NCI-H1105 treated with DMSO at 0.1 percent for 48 hours (cell line): ENCODE measurements around the gene SDR39U1.
A peak's percentile ranks its signal among the peaks of the same experiment; 100 is the strongest.
"Not testable (repeated sequence)": the region's sequence is repeated elsewhere in the genome, so short reads cannot be mapped to it uniquely, and the experiment has no call there.

ENCODE experiments used
- DNase-seq: peaks from one replicate; lab custom pipeline; 2025; lab: John Stamatoyannopoulos, UW

The SDR39U1 gene

GRCh38 chr14:24442240-24443052, at the start of gene SDR39U1:
Gene SDR39U1 (minus strand): TSS chr14:24442776. CDS start chr14:24442769, 7 bp downstream.
- peak; percentile 99 for DNase-seq

GRCh38 chr14:24491586-24492408, 49.2 kb upstream of the SDR39U1 start:
- DNase-seq, result not testable (repeated sequence)

- no peak for DNase-seq
Observed at GRCh38 chr14:24483604-24484252, 41.2 kb upstream of the SDR39U1 start.

- not testable (repeated sequence) for DNase-seq
Observed at GRCh38 chr14:24482699-24483303, 40.2 kb upstream of the SDR39U1 start.

GRCh38 chr14:24481622-24482324, 39.2 kb upstream of the SDR39U1 start:
- no peak for DNase-seq

- not testable (repeated sequence) for DNase-seq
Observed at GRCh38 chr14:24479999-24480398, 37.4 kb upstream of the SDR39U1 start.

- DNase-seq, result no peak
Observed at GRCh38 chr14:24475261-24475660, 32.7 kb upstream of the SDR39U1 start.

GRCh38 chr14:24473211-24473610, 30.6 kb upstream of the SDR39U1 start:
- DNase-seq, result no peak

GRCh38 chr14:24470450-24470849, 27.9 kb upstream of the SDR39U1 start:
- DNase-seq, result not testable (repeated sequence)

- no peak for DNase-seq
Observed at GRCh38 chr14:24465805-24466204, 23.2 kb upstream of the SDR39U1 start.

- DNase-seq, result no peak
Observed at GRCh38 chr14:24465368-24465767, 22.8 kb upstream of the SDR39U1 start.

GRCh38 chr14:24463884-24464785, 21.6 kb upstream of the SDR39U1 start:
- no peak for DNase-seq

GRCh38 chr14:24463017-24463883, 20.7 kb upstream of the SDR39U1 start:
- DNase-seq, result no peak

GRCh38 chr14:24461336-24461735, 18.8 kb upstream of the SDR39U1 start:
- no peak for DNase-seq

- no peak for DNase-seq
Observed at GRCh38 chr14:24459331-24459730, 16.8 kb upstream of the SDR39U1 start.

GRCh38 chr14:24458736-24459135, 16.2 kb upstream of the SDR39U1 start:
- no peak for DNase-seq

- DNase-seq, result no peak
Observed at GRCh38 chr14:24456980-24457379, 14.4 kb upstream of the SDR39U1 start.

GRCh38 chr14:24450828-24451227, 8.3 kb upstream of the SDR39U1 start:
- DNase-seq, result not testable (repeated sequence)

GRCh38 chr14:24443053-24443665, 583 bp upstream of the SDR39U1 start:
- DNase-seq, result no peak
